CD4-positive, alpha-beta T cell treated with Interleukin-1 beta for 1 hour (primary cell): Measurements from ENCODE around the gene SLCO1C1.

ENCODE experiments used
- DNase-seq, 2 donors: peaks; one replicate each; pipeline ENCODE4 v3.0.0-alpha.2; 2020 to 2022

The SLCO1C1 gene

DNA sequence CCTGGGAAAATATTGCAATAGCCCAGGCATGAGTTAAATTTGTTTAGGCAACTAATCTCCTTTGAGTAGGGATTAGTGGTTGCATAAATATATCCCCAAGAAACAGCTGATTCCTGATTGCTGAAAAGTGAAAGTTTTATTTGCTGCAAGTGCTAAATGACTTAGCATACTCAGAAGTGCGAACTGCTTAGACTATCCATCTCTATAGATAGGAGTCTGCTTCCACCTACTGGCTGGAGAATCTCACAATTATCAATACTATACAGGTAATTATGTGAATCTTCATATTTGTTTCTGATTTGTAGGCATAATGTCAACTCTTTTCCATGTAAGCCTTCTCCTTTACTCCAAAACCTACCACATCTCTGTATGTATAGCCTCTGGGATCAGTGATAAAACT lies 103.4 kb downstream of the SLCO1C1 start:
- DNase-seq = no peak

DNA sequence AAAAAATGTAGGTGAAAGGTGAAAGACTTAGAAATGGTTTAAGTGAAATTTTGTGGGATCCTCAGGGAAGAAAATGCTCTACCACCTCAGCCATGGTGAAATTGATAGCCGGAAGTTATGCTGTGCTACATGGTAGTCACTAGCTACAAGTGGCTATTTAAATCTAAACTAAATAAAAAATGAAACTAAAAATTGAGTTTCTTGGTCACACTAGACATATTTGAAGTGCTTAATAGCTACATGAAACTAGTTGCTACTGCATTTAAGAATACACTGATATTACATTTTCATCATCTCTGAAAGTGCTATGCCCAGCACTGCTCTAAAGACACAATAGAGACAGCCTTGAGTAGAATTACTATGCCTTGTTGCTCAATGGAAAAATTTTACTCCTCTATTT lies 105.0 kb downstream of the SLCO1C1 start:
- no peak for DNase-seq

DNA sequence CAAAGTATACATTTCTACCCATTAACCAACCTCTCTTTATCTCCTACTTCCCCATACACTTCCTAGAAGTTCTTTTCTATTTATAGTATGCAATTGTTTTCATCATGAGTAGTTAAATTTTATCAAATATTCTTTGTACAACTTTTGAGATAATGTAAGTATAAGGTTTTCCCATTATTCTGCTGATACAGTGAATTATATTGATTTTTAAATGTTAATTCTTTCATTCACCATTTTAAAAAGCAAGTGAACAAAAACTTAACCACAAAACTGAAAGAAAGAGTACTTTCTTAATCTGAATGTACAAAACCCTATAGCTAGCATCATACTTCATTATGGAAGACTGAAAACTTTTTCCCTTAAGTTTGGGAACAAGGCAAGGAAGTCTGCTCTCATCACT lies 105.9 kb downstream of the SLCO1C1 start:
- DNase-seq = no peak
